Glomerular endothelial cell (primary cell): ENCODE measurements around the gene STARD4. TPM values are rescaled to one million over a fixed set of nuclear protein-coding genes. Genes with fewer than 3 reads are reported as not detected.
A peak's percentile ranks its signal among the peaks of the same experiment; 100 is the strongest.

ENCODE experiments used
- DNase-seq: peaks from one replicate; pipeline ENCODE4 v3.0.0-alpha.2; 2011; ENCODE audit warnings: low read depth, low spot score; ENCODE audit errors: extremely low read depth
- total RNA-seq: library from RNA; depleted of rRNA; stranded (reverse); fragments of >200 nt; gene quantifications from 2 replicates; pipeline ENCODE4 v1.2.3, GENCODE V29; 2015

STARD4 gene
- total RNA-seq, 1 donor from 2014 or later: 74.7 TPM

GRCh38 chr5:111530298-111530740 lies 18.0 kb upstream of the STARD4 start:
- peak; percentile 87 for DNase-seq

GRCh38 chr5:111528056-111528455 lies 15.7 kb upstream of the STARD4 start:
- no peak for DNase-seq

- DNase-seq: no peak
These were observed 8.6 kb upstream of the STARD4 start for GRCh38 chr5:111520908-111521307.

- no peak for DNase-seq
These were observed 6.4 kb upstream of the STARD4 start for GRCh38 chr5:111518777-111519176.

- no peak for DNase-seq
These were observed 5.6 kb upstream of the STARD4 start for GRCh38 chr5:111517853-111518501.

- DNase-seq: no peak
These were observed 1.8 kb upstream of the STARD4 start for GRCh38 chr5:111514087-111514486.

- DNase-seq: no peak
These were observed 791 bp upstream of the STARD4 start for GRCh38 chr5:111513131-111513520.

GRCh38 chr5:111511831-111512374 lies 432 bp downstream of the STARD4 start:
- no peak for DNase-seq

- DNase-seq: no peak
These were observed 1.0 kb downstream of the STARD4 start for GRCh38 chr5:111511174-111511830.

- DNase-seq: no peak
These were observed 3.2 kb downstream of the STARD4 start for GRCh38 chr5:111509119-111509518.

- DNase-seq: no peak
These were observed 5.1 kb downstream of the STARD4 start for GRCh38 chr5:111507276-111507675.

- DNase-seq: no peak
These were observed 7.2 kb downstream of the STARD4 start for GRCh38 chr5:111505096-111505495.

- no peak for DNase-seq
These were observed 9.4 kb downstream of the STARD4 start for GRCh38 chr5:111502956-111503355.

- DNase-seq: no peak
These were observed 14.0 kb downstream of the STARD4 start for GRCh38 chr5:111498346-111498745.

GRCh38 chr5:111495159-111495558 lies 17.2 kb downstream of the STARD4 start:
- no peak for DNase-seq

GRCh38 chr5:111494355-111494999 lies 17.9 kb downstream of the STARD4 start:
- no peak for DNase-seq

- DNase-seq: no peak
These were observed 19.3 kb downstream of the STARD4 start for GRCh38 chr5:111493031-111493430.

- DNase-seq: no peak
These were observed 24.0 kb downstream of the STARD4 start for GRCh38 chr5:111488353-111488752.

GRCh38 chr5:111486926-111487325 lies 25.4 kb downstream of the STARD4 start:
- no peak for DNase-seq

GRCh38 chr5:111486055-111486454 lies 26.3 kb downstream of the STARD4 start:
- DNase-seq: no peak

- no peak for DNase-seq
These were observed 32.0 kb downstream of the STARD4 start for GRCh38 chr5:111480346-111480745.

- no peak for DNase-seq
These were observed 33.4 kb downstream of the STARD4 start for GRCh38 chr5:111478898-111479297.
